Uterus (tissue), 4 donors: ENCODE results near the gene TBXAS1. TPM values are rescaled to one million over a fixed set of nuclear protein-coding genes. Genes with fewer than 3 reads are reported as not detected.

Source experiments
- DNase-seq, 2 donors: peaks; one replicate each; pipeline ENCODE4 v3.0.0-alpha.2; 2019 to 2020
- H3K27ac ChIP-seq, 2 donors: fragments of 200-600 bp; sonication (generic); 1 replicate in 1 of 2; 2 replicates in 1 of 2; pipeline ENCODE4 v1.5.1; 2016 to 2018
- H3K27me3 ChIP-seq, 2 donors: fragments of 200-600 bp; sonication (generic); one replicate each; pipeline ENCODE4 v1.5.1; 2018 to 2019; ENCODE audit warnings: control low read depth in 1 of 2
- H3K36me3 ChIP-seq, 2 donors: fragments of 200-600 bp; sonication (generic); one replicate each; pipeline ENCODE4 v1.5.1; 2019; ENCODE audit warnings: control low read depth in 1 of 2
- H3K4me1 ChIP-seq, 2 donors: fragments of 200-600 bp; sonication (generic); one replicate each; pipeline ENCODE4 v1.5.1; 2018 to 2019; ENCODE audit warnings: control low read depth in 1 of 2
- H3K4me3 ChIP-seq, 2 donors: fragments of 200-600 bp; sonication (generic); 1 replicate in 1 of 2; 2 replicates in 1 of 2; pipeline ENCODE4 v1.5.1; 2018 to 2019; ENCODE audit warnings: mild to moderate bottlenecking in 1 of 2
- H3K9me3 ChIP-seq, 2 donors: fragments of 200-600 bp; sonication (generic); one replicate each; pipeline ENCODE4 v1.5.1; 2019; ENCODE audit warnings: control low read depth in 1 of 2
- POLR2A ChIP-seq, 2 donors: fragments of 450-650 bp; IDR thresholded peaks; one replicate each; pipeline ENCODE4 v1.6.1; 2016; ENCODE audit warnings: antibody characterized with exemption in 2 of 2, mild to moderate bottlenecking in 1 of 2, moderate library complexity in 1 of 2
- intact Hi-C: fragments of 100-400 bp; cut with DNase I; formaldehyde crosslinking; loops from one replicate; pipeline ENCODE4 v1.15.1; 2023; ENCODE audit warnings: low total_unique reads
- total RNA-seq, 4 donors: library from RNA; depleted of rRNA in 3 of 4; stranded (reverse); fragments of >200 nt in 3 of 4; gene quantifications; one replicate each; pipeline versions ENCODE4 v1.1.0 to v1.2.4, GENCODE V29; 2014 to 2023
- TF ChIP-seq, protein P1 (sequence below), 4 experiments: fragments of 200-600 bp in 2 of 4; fragments of 450-650 bp in 2 of 4; sonication (generic) in 2 of 4; IDR thresholded peaks; one replicate each; pipeline ENCODE4 v1.5.1; 2016 to 2019; ENCODE audit warnings: antibody characterized with exemption in 4 of 4, mild to moderate bottlenecking in 2 of 4, moderate library complexity in 1 of 4
- donor health status: DM: yes; HTN: yes; CAD: no.

Gene TBXAS1
- total RNA-seq, 4 donors from 2014 or later, result 6.6 to 14.3 (median 11.9) TPM

DNA sequence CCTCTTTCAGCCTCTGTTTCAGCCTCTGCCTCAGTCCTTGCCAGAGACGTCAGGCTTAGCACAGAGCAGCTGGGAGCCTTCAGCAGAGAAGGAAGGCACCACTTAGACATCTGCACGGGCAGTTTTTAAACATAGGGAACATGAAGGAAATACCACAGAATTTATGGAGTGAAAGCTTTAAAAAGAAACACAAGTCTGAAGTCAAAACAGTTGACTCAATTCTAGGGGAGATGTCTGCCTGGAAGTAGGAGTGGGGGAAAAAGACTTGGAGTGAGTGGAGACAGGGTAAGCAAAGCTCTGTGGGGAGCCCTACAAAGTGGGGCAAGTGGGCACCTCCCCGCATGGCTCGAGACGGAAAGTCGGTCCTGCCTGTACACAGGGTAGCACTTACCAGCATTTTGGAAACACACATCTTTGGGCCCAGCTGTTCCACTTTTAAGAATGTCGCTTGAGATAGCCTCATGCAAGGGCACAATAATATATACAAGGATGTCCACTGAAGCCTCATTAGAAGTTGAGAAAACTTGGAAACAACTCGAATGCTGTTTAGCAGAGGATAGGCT, 5.0 kb upstream of the TBXAS1 start:
- no peaks in the 10 kb centered on the region for H3K9me3 ChIP-seq
- no peaks in the 10 kb centered on the region for H3K36me3 ChIP-seq
- intact Hi-C loops, result no loop called here
- no peak overlapping the region for H3K4me3 ChIP-seq
- peak overlapping the region in 1 of 2 donors; percentile 20 for H3K27ac ChIP-seq
- no peaks in the 10 kb centered on the region for H3K4me1 ChIP-seq
- TF ChIP-seq, protein P1, sequence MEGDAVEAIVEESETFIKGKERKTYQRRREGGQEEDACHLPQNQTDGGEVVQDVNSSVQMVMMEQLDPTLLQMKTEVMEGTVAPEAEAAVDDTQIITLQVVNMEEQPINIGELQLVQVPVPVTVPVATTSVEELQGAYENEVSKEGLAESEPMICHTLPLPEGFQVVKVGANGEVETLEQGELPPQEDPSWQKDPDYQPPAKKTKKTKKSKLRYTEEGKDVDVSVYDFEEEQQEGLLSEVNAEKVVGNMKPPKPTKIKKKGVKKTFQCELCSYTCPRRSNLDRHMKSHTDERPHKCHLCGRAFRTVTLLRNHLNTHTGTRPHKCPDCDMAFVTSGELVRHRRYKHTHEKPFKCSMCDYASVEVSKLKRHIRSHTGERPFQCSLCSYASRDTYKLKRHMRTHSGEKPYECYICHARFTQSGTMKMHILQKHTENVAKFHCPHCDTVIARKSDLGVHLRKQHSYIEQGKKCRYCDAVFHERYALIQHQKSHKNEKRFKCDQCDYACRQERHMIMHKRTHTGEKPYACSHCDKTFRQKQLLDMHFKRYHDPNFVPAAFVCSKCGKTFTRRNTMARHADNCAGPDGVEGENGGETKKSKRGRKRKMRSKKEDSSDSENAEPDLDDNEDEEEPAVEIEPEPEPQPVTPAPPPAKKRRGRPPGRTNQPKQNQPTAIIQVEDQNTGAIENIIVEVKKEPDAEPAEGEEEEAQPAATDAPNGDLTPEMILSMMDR (IDR thresholded peaks at IDR 0.05), result no peak
- TF ChIP-seq POLR2A (IDR thresholded peaks at IDR 0.05), result no peak
- H3K27me3 ChIP-seq, result no peaks in the 10 kb centered on the region
- DNase-seq, result peak; percentile 18 to 44

DNA sequence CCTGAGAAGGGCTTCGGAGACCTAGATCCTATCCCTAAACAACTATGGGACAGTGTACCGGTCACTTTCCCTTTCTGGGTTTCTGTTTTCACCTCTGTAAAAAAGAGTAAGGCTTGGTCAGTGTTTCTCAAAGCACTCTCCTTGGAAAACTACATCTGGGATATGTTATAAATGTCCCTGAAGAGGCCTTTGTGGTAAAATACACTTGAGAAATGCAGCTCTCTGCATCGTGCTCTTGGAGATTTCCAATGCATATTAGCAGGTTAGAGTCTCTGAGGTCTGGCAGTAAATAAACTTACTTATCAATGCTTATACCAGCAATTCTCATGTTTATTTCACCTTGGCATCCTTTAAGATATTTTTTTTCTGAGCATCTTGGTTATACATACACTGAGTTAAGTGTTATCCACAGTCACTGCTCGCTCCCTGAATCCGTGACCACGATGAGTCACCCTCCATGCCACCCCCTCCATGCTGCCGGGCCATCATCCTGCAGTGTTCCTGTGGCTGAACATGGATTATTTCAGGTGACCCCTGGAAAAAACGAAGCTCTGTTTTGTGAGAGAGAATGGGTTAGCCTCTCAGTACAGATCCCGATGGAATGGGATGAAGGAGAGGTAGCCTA, 3.3 kb upstream of the TBXAS1 start:
- no peaks in the 10 kb centered on the region for H3K36me3 ChIP-seq
- no peaks in the 10 kb centered on the region for H3K4me1 ChIP-seq
- no peaks in the 10 kb centered on the region for H3K27me3 ChIP-seq
- no peak overlapping the region for H3K27ac ChIP-seq
- TF ChIP-seq POLR2A (IDR thresholded peaks at IDR 0.05), result no peak
- TF ChIP-seq, protein P1 (IDR thresholded peaks at IDR 0.05), result no peak
- no peak for DNase-seq
- no peak overlapping the region for H3K4me3 ChIP-seq
- H3K9me3 ChIP-seq, result no peaks in the 10 kb centered on the region
- intact Hi-C loops, result no loop called here

DNA sequence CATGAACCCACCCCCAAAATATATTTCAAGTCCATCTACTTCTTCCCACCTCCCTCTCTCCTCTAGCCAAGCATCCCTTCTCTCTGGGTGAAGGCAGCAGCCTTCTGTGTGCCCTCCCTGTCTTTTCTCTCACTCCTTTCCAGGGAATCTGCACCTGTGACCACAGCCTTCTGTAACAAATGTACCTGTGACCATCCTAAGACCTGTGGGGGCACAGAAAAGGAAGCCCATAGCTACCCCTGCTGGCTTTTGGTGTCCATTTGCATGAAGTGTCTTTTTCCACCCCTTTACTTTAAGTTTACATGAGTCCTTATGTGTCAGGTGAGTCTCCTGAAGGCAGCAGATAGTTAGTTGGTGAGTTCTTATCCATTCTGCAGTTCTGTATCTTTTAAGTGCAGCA, 2.0 kb upstream of the TBXAS1 start:
- intact Hi-C loops, result no loop called here
- no peak overlapping the region for H3K27ac ChIP-seq
- no peaks in the 10 kb centered on the region for H3K4me1 ChIP-seq
- H3K4me3 ChIP-seq, result no peak overlapping the region
- H3K27me3 ChIP-seq, result no peaks in the 10 kb centered on the region
- no peak for TF ChIP-seq POLR2A (IDR thresholded peaks at IDR 0.05)
- TF ChIP-seq, protein P1 (IDR thresholded peaks at IDR 0.05), result peak in 1 of 4 experiments; percentile 8
- no peaks in the 10 kb centered on the region for H3K9me3 ChIP-seq
- H3K36me3 ChIP-seq, result no peaks in the 10 kb centered on the region
- no peak for DNase-seq

DNA sequence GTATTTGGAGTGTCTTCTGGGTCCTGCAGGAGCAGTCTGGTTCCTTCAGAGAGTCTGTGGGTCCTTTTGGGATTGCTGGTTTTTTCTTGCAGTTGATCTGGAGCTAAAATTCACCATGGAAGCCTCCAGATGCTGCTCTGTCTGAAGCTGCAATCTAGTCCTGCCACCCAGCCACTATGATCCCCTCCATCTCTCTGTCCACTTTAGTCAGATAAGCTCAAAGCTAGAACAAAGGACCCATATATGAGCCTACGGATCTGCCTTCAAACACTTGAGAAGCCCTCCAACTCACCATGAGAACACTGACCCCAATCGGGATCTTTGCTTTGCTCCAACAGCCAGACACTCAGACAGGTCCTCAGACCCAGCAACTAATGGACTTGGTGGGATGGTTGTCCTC, 618 bp upstream of the TBXAS1 start:
- DNase-seq, result no peak
- Histone ChIP-seq H3K27me3 (no peaks in the 10 kb centered on the region), H3K36me3 (no peaks in the 10 kb centered on the region), H3K27ac (no peak overlapping the region), H3K9me3 (no peaks in the 10 kb centered on the region), H3K4me3 (no peak overlapping the region), H3K4me1 (no peaks in the 10 kb centered on the region)
- intact Hi-C loops, result no loop called here
- TF ChIP-seq, protein P1 (IDR thresholded peaks at IDR 0.05), result no peak
- TF ChIP-seq POLR2A (IDR thresholded peaks at IDR 0.05), result no peak

DNA sequence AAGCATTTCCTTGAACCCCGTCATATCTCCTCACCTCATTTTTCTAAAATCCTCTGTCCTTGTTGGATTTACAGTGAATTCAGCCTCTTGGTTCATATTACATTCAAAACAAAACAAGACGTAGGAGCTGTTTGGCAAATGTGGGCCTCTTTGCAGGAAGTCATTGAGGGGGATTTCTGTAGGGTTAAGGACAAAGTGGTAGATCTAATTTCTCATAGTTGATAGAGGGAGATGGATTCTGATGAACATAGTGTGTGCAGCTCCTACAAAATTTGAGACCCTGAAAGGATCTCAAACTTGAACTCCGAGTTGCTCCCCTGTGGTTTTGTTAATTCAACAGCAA, 682 bp downstream of the TBXAS1 start:
- TF ChIP-seq, protein P1 (IDR thresholded peaks at IDR 0.05), result no peak
- no peak for TF ChIP-seq POLR2A (IDR thresholded peaks at IDR 0.05)
- intact Hi-C loops, result no loop called here
- no peak overlapping the region for H3K4me3 ChIP-seq
- no peaks in the 10 kb centered on the region for H3K4me1 ChIP-seq
- no peak overlapping the region for H3K27ac ChIP-seq
- DNase-seq, result no peak
- no peaks in the 10 kb centered on the region for H3K9me3 ChIP-seq
- no peaks in the 10 kb centered on the region for H3K36me3 ChIP-seq
- H3K27me3 ChIP-seq, result no peaks in the 10 kb centered on the region
